OCI-LY1 (cell line): ENCODE measurements around the gene KLK14.

Experiments
- CTCF ChIP-seq: fragments of 200-600 bp; sonication (generic), shearing (Covaris generic); IDR thresholded peaks from 2 replicates; pipeline ENCODE4 v1.5.1; 2017; ENCODE audit warnings: mild to moderate bottlenecking, antibody characterized with exemption, low read length, moderate library complexity, mixed read lengths
- EZH2 ChIP-seq: fragments of 200-600 bp; sonication (generic), shearing (Covaris generic); IDR thresholded peaks from 2 replicates; pipeline ENCODE4 v1.8.0; 2017; ENCODE audit warnings: borderline replicate concordance, mixed run types, mild to moderate bottlenecking, antibody characterized with exemption, low read length, moderate library complexity, mixed read lengths

GRCh38 chr19:51029718-51030117, 53.0 kb downstream of the KLK14 start:
- TF ChIP-seq CTCF (no peak), EZH2 (no peak)
